Spleen (tissue), 7 donors: ENCODE results near the gene IGSF9.

Experiments used
- POLR2A ChIP-seq, 3 donors: fragments of 450-650 bp; IDR thresholded peaks; one replicate each; pipeline ENCODE4 v1.5.1; 2017; ENCODE audit warnings: antibody characterized with exemption in 3 of 3, mild to moderate bottlenecking in 1 of 3
- TF ChIP-seq, protein P1 (sequence below), 11 experiments: fragments of 200-600 bp in 7 of 11; fragments of 450-650 bp in 4 of 11; sonication (generic) in 4 of 11; IDR thresholded peaks in 8 of 11; conservative IDR thresholded peaks in 3 of 11; 1 replicate in 7 of 11; 2 replicates in 4 of 11; pipeline versions ENCODE4 v1.4.0 to v1.8.0; 2016 to 2021; ENCODE audit warnings: antibody characterized with exemption in 11 of 11, inconsistent platforms in 4 of 11, mild to moderate bottlenecking in 1 of 11
- donor health status: DM: no; HTN: no; CAD: no; lungs with moderate emphysema.
- donor health status: DM: no; HTN: no; CAD: no.
- donor health status: DM: no; HTN: no; CAD: no.

GRCh38 chr1:159896546-159896930 lies 48.9 kb downstream of the IGSF9 start:
- TF ChIP-seq, protein P1, sequence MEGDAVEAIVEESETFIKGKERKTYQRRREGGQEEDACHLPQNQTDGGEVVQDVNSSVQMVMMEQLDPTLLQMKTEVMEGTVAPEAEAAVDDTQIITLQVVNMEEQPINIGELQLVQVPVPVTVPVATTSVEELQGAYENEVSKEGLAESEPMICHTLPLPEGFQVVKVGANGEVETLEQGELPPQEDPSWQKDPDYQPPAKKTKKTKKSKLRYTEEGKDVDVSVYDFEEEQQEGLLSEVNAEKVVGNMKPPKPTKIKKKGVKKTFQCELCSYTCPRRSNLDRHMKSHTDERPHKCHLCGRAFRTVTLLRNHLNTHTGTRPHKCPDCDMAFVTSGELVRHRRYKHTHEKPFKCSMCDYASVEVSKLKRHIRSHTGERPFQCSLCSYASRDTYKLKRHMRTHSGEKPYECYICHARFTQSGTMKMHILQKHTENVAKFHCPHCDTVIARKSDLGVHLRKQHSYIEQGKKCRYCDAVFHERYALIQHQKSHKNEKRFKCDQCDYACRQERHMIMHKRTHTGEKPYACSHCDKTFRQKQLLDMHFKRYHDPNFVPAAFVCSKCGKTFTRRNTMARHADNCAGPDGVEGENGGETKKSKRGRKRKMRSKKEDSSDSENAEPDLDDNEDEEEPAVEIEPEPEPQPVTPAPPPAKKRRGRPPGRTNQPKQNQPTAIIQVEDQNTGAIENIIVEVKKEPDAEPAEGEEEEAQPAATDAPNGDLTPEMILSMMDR (IDR thresholded peaks at IDR 0.05 in 8 of 11, conservative IDR thresholded peaks at IDR 0.05 in 3 of 11), result no peak
- no peak for TF ChIP-seq POLR2A (IDR thresholded peaks at IDR 0.05)
